K562 (cell line): ENCODE data around the gene RBSN. TPM values are rescaled to one million over a fixed set of nuclear protein-coding genes. Genes with fewer than 3 reads are reported as not detected.

ENCODE experiments used
- CBFA2T2 ChIP-seq: fragments of 450-650 bp; conservative IDR thresholded peaks from 2 replicates; pipeline ENCODE4 v1.6.1; 2017; ENCODE audit warnings: mild to moderate bottlenecking
- EZH2 ChIP-seq: IDR thresholded peaks from 2 replicates; pipeline ENCODE4 v1.6.1; 2012; ENCODE audit warnings: low read depth, mild to moderate bottlenecking, inconsistent platforms, low read length, borderline replicate concordance
- GABPA ChIP-seq: fragments of 200-800 bp; sonication (Bioruptor generic); conservative IDR thresholded peaks from 2 replicates; pipeline ENCODE4 v1.6.1; 2016; ENCODE audit warnings: low read depth, missing genetic modification characterization, missing compliant biosample characterization
- HMGN3 ChIP-seq: IDR thresholded peaks from 2 replicates; pipeline ENCODE4 v1.6.1; 2011; ENCODE audit warnings: borderline replicate concordance, low read depth, mild to moderate bottlenecking, mixed read lengths, low read length; ENCODE audit not compliant: insufficient read length; ENCODE audit errors: extremely low read depth
- HSF4 ChIP-seq: fragments of 250-450 bp; sonication (Bioruptor Pico); IDR thresholded peaks from 2 replicates; pipeline ENCODE4 v2.1.2; 2022; ENCODE audit warnings: mild to moderate bottlenecking, moderate library complexity, borderline replicate concordance
- KDM1A ChIP-seq, 2 experiments: fragments of 450-650 bp; IDR thresholded peaks; 2 replicates each; pipeline ENCODE4 v1.6.1; 2016; ENCODE audit warnings: mild to moderate bottlenecking in 2 of 2
- MCM5 ChIP-seq: fragments of 450-650 bp; IDR thresholded peaks from 2 replicates; pipeline ENCODE4 v1.6.1; 2016; ENCODE audit warnings: low read depth
- NFIC ChIP-seq: fragments of 450-650 bp; IDR thresholded peaks from 2 replicates; pipeline ENCODE4 v1.6.1; 2017; ENCODE audit warnings: mild to moderate bottlenecking, inconsistent platforms
- PHF21A ChIP-seq: fragments of 450-650 bp; IDR thresholded peaks from 2 replicates; pipeline ENCODE4 v1.6.1; 2017; ENCODE audit warnings: low read depth, borderline replicate concordance
- PML ChIP-seq: IDR thresholded peaks from 2 replicates; pipeline ENCODE4 v1.6.1; 2012; ENCODE audit warnings: low read length, inconsistent platforms
- POU5F1 ChIP-seq: fragments of 150-350 bp; IDR thresholded peaks from 2 replicates; pipeline ENCODE4 v1.6.1; 2014; ENCODE audit warnings: borderline replicate concordance, low read length, low read depth, mild to moderate bottlenecking; ENCODE audit not compliant: partially characterized antibody
- PREB ChIP-seq: sonication (generic); formaldehyde crosslinking; IDR thresholded peaks from 2 replicates; pipeline ENCODE4 v1.8.1; 2023; ENCODE audit warnings: mild to moderate bottlenecking, missing genetic modification reagents
- RNF2 ChIP-seq: sonication (generic); IDR thresholded peaks from 2 replicates; pipeline ENCODE4 v1.6.1; 2016
- SMARCA5 ChIP-seq: fragments of 450-650 bp; IDR thresholded peaks from 2 replicates; pipeline ENCODE4 v1.6.1; 2016
- TCF7 ChIP-seq: sonication (generic); IDR thresholded peaks from 2 replicates; pipeline ENCODE4 v1.6.1; 2016; ENCODE audit warnings: antibody characterized with exemption, borderline replicate concordance
- ZFP36 ChIP-seq: fragments of 150-350 bp; IDR thresholded peaks from 2 replicates; pipeline ENCODE4 v1.6.1; 2018; ENCODE audit warnings: low read length, low read depth; ENCODE audit not compliant: partially characterized antibody
- ZNF175 ChIP-seq: fragments of 200-800 bp; sonication (Bioruptor generic); IDR thresholded peaks from 2 replicates; pipeline ENCODE4 v1.6.1; 2016; ENCODE audit warnings: low read depth, mild to moderate bottlenecking, missing genetic modification characterization, missing compliant biosample characterization
- ZNF197 ChIP-seq: fragments of 200-800 bp; sonication (Bioruptor generic); IDR thresholded peaks from 2 replicates; pipeline ENCODE4 v1.6.1; 2016; ENCODE audit warnings: low read depth, missing genetic modification characterization, missing compliant biosample characterization
- ZNF395 ChIP-seq: fragments of 200-800 bp; sonication (Bioruptor generic); IDR thresholded peaks from 2 replicates; pipeline ENCODE4 v1.6.1; 2017; ENCODE audit warnings: missing genetic modification characterization, missing compliant biosample characterization
- ZNF561 ChIP-seq: fragments of 450-650 bp; formaldehyde crosslinking; conservative IDR thresholded peaks from 2 replicates; pipeline ENCODE4 v1.4.0; 2020; ENCODE audit warnings: mild to moderate bottlenecking, moderate library complexity
- ZNF76 ChIP-seq: fragments of 250-450 bp; sonication (Bioruptor Pico); IDR thresholded peaks from 2 replicates; pipeline ENCODE4 v1.4.0; 2020; ENCODE audit warnings: mild to moderate bottlenecking, moderate library complexity, borderline replicate concordance
- polyA plus RNA-seq, 8 experiments: library from polyadenylated mRNA; depleted of rRNA in 4 of 8; stranded (reverse) in 5 of 8; unstranded in 3 of 8; fragments of >200 nt; fragmentation: Nextera tagmentation in 2 of 8; fragmentation: Illumina TruSeq in 1 of 8; extraction: Ambion mirVana in 2 of 8; extraction: Trizol in 1 of 8; gene quantifications; 2 replicates each; pipeline versions ENCODE4 v1.2.1 to v1.2.3, GENCODE V29; 2011 to 2014; ENCODE audit warnings: inconsistent platforms in 1 of 8, missing spikeins in 1 of 8
- total RNA-seq, 7 experiments: library from RNA; depleted of rRNA in 6 of 7; stranded (reverse); fragments of >200 nt in 6 of 7; fragmentation: Illumina TruSeq in 2 of 7; extraction: Trizol in 2 of 7; gene quantifications; 2 replicates each; pipeline versions ENCODE4 v1.2.1 to v1.2.3, GENCODE V29; 2011 to 2021; ENCODE audit warnings: low replicate concordance in 1 of 7
- TF ChIP-seq, protein P1 (sequence below), 3 experiments: fragments of 200-800 bp in 1 of 3; sonication (Bioruptor generic) in 1 of 3; sonication (generic) in 1 of 3; formaldehyde crosslinking in 1 of 3; IDR thresholded peaks; 2 replicates each; pipeline versions ENCODE4 v1.6.1 to v1.8.0; 2016 to 2022; ENCODE audit warnings: mild to moderate bottlenecking in 2 of 3, missing compliant biosample characterization in 2 of 3, missing genetic modification characterization in 2 of 3, missing genetic modification reagents in 1 of 3
- TF ChIP-seq, protein P2 (sequence below): fragments of 450-650 bp; formaldehyde crosslinking; IDR thresholded peaks from 2 replicates; pipeline ENCODE4 v1.4.0; 2020; ENCODE audit warnings: mild to moderate bottlenecking, mixed read lengths

RBSN gene
- total and polyA plus RNA-seq, 9 of the 15 experiments (the other 6 are each of a cell fraction or from before 2014, with no cell fraction given), result 2.9 to 19.6 (median 15.0) TPM

GRCh38 chr3:15098503-15099363 is at the start of gene RBSN (continued):
- TF ChIP-seq EZH2 (no peak), ZNF175 (no peak), GABPA (peak; percentile 96), HSF4 (CRISPR knock-in tag) (no peak), ZNF395 (CRISPR knock-in tag) (peak; percentile 72), SMARCA5 (peak; percentile 84), RNF2 (0 out of 2 replicates have a peak, but pooled peaks have one; percentile 25), ZNF561 (CRISPR knock-in tag) (no peak), ZNF197 (CRISPR knock-in tag) (peak; percentile 82; the same call in 1 of the 2 replicates), POU5F1 (peak; percentile 61), NFIC (no peak), MCM5 (no peak), PREB (CRISPR knock-in tag) (0 out of 2 replicates have a peak, but pooled peaks have one; percentile 84), ZFP36 (peak; percentile 55), CBFA2T2 (no peak), TCF7 (peak; percentile 84; the same call in 1 of the 2 replicates), ZNF76 (no peak), PHF21A (peak; percentile 55; the same call in 1 of the 2 replicates), KDM1A (IDR thresholded peaks at IDR 0.05) (peak in 1 of 2 experiments; percentile 58; a peak in 2 of 4 replicates), HMGN3 (peak; percentile 86), PML (peak; percentile 61; the same call in 1 of the 2 replicates)
- TF ChIP-seq, protein P1, sequence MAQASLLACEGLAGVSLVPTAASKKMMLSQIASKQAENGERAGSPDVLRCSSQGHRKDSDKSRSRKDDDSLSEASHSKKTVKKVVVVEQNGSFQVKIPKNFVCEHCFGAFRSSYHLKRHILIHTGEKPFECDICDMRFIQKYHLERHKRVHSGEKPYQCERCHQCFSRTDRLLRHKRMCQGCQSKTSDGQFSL (CRISPR knock-in tag; IDR thresholded peaks at IDR 0.05), result peak; percentile 91
- TF ChIP-seq, protein P1 (tag; IDR thresholded peaks at IDR 0.05), result peak in 1 of 2 experiments; percentile 68; a peak in 1 of 4 replicates
- TF ChIP-seq, protein P2, sequence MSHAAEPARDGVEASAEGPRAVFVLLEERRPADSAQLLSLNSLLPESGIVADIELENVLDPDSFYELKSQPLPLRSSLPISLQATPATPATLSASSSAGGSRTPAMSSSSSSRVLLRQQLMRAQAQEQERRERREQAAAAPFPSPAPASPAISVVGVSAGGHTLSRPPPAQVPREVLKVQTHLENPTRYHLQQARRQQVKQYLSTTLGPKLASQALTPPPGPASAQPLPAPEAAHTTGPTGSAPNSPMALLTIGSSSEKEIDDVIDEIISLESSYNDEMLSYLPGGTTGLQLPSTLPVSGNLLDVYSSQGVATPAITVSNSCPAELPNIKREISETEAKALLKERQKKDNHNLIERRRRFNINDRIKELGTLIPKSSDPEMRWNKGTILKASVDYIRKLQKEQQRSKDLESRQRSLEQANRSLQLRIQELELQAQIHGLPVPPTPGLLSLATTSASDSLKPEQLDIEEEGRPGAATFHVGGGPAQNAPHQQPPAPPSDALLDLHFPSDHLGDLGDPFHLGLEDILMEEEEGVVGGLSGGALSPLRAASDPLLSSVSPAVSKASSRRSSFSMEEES, result no peak
